Psoas muscle (tissue), 8 donors: ENCODE results near the gene LCP2. TPM values are rescaled to one million over a fixed set of nuclear protein-coding genes. Genes with fewer than 3 reads are reported as not detected.

Experiments used
- ATAC-seq, 4 donors: fragments of 200-7000 bp; cut with Tn5 transposase; one replicate each; pipeline ENCODE4 v1.9.1; 2020; ENCODE audit warnings: moderate library complexity in 3 of 4, mild to moderate bottlenecking in 2 of 4
- DNase-seq, 2 donors: peaks; one replicate each; pipeline ENCODE4 v3.0.0-alpha.2; 2020
- H3K27ac ChIP-seq: fragments of 200-600 bp; one replicate; pipeline ENCODE4 v1.8.0; 2022
- H3K27me3 ChIP-seq, 3 donors: fragments of 200-600 bp in 1 of 3; one replicate each; pipeline versions ENCODE4 v1.6.1 to v1.8.0; 2013 to 2022; ENCODE audit warnings: low read length in 2 of 3, mild to moderate bottlenecking in 2 of 3, moderate library complexity in 1 of 3; ENCODE audit not compliant: insufficient read depth in 3 of 3
- H3K36me3 ChIP-seq, 2 donors: fragments of 200-600 bp in 1 of 2; one replicate each; pipeline versions ENCODE4 v1.6.1 to v1.8.0; 2013 to 2022; ENCODE audit warnings: low read depth in 1 of 2, mild to moderate bottlenecking in 1 of 2, moderate library complexity in 1 of 2; ENCODE audit not compliant: insufficient read depth in 1 of 2
- H3K4me1 ChIP-seq: fragments of 200-600 bp; one replicate; pipeline ENCODE4 v1.8.0; 2022
- H3K4me3 ChIP-seq: fragments of 200-600 bp; one replicate; pipeline ENCODE4 v1.8.0; 2022; ENCODE audit warnings: mild to moderate bottlenecking
- H3K9me3 ChIP-seq: fragments of 200-600 bp; one replicate; pipeline ENCODE4 v1.8.0; 2022
- CTCF ChIP-seq: fragments of 200-600 bp; IDR thresholded peaks from one replicate; pipeline ENCODE4 v1.8.0; 2022; ENCODE audit warnings: antibody characterized with exemption
- WGBS, 3 donors: extraction: QIAGEN DNeasy Blood & Tissue Kit; methylation state at CpG; one replicate each; pipeline versions ENCODE4 v1.1.6 to v1.1.7; 2013; 5-methylcytosine and 5-hydroxymethylcytosine counted together
- intact Hi-C, 2 donors: fragments of 100-400 bp; cut with DNase I; formaldehyde crosslinking; loops; one replicate each; pipeline versions ENCODE4 v1.11.0 to v1.14.2; 2022
- polyA plus RNA-seq, 3 donors: library from polyadenylated mRNA; stranded (reverse); fragments of 200-250 nt; gene quantifications; one replicate each; pipeline ENCODE4 v1.2.3, GENCODE V29; 2013
- total RNA-seq, 4 donors: library from RNA; stranded (reverse); fragmentation: NEBNext Ultra II Directional in 2 of 4; extraction: Animal tissue kit (Norgen Biotek cat#: 25700) in 2 of 4; gene quantifications; one replicate each; pipeline versions ENCODE4 v1.2.1 to v1.2.4, GENCODE V29; 2021 to 2023
- donor health status: healthy with polysubstance abuse.
- donor health status: DM: no; HTN: no; CAD: no; lungs with moderate emphysema.
- donor health status: Bipolar disorder and iron deficiency.
- donor health status: healthy.
- donor health status: DM: yes; HTN: yes; CAD: no.
- donor health status: DM: no; HTN: no; CAD: no.
- donor health status: DM: no; HTN: no; CAD: no.
- donor health status: DM: yes; HTN: yes; CAD: no.

LCP2 gene
- total and polyA plus RNA-seq, 7 donors, result 0.76 to 6.0 (median 4.2) TPM

GRCh38 chr5:170275376-170275994, 22.1 kb downstream of the LCP2 start:
- Histone ChIP-seq H3K36me3 (no peaks in the 10 kb centered on the region), H3K27ac (no peak overlapping the region), H3K4me3 (no peak overlapping the region), H3K9me3 (no peaks in the 10 kb centered on the region), H3K4me1 (no peaks in the 10 kb centered on the region), H3K27me3 (no peaks in the 10 kb centered on the region)
- ATAC-seq (no peak), DNase-seq (no peak)
- TF ChIP-seq CTCF, result no peak
- intact Hi-C loops, result loop anchor here in 1 of 2 donors (5.0 kb wide), 1 partner anchor 857 kb away; no protein-coding TSS in a partner anchor
- 76 to 79% (median 77%) methylated on average over 8 of the region's 8 CpGs for WGBS, 3 donors

- no peaks in the 10 kb centered on the region for H3K4me1 ChIP-seq
- DNase-seq (no peak), ATAC-seq (no peak)
- no peak for TF ChIP-seq CTCF
- H3K27me3 ChIP-seq, result no peaks in the 10 kb centered on the region
- H3K9me3 ChIP-seq, result no peaks in the 10 kb centered on the region
- intact Hi-C loops, result no loop called here
- 63 to 77% (median 65%) methylated on average over 8 of the region's 8 CpGs for whole genome bisulfite sequencing, 3 donors
- H3K27ac ChIP-seq, result no peak overlapping the region
- H3K4me3 ChIP-seq, result no peak overlapping the region
- H3K36me3 ChIP-seq, result no peaks in the 10 kb centered on the region
These were observed 23.4 kb downstream of the LCP2 start for GRCh38 chr5:170273968-170274710.

- Histone ChIP-seq H3K36me3 (no peaks in the 10 kb centered on the region), H3K4me1 (no peaks in the 10 kb centered on the region), H3K9me3 (no peaks in the 10 kb centered on the region), H3K4me3 (no peak overlapping the region), H3K27ac (no peak overlapping the region), H3K27me3 (peaks cover 0 to 4% (median 0%) of the 10 kb centered on the region in 3 donors)
- whole genome bisulfite sequencing, 3 donors, result 88 to 91% (median 89%) methylated on average over 15 of the region's 15 CpGs
- TF ChIP-seq CTCF, result no peak
- DNase-seq (no peak), ATAC-seq (no peak)
- intact Hi-C loops, result no loop called here
These were observed 27.1 kb downstream of the LCP2 start for GRCh38 chr5:170270293-170271069.

GRCh38 chr5:170269579-170269978, 28.0 kb downstream of the LCP2 start:
- DNase-seq, result no peak
- no peaks in the 10 kb centered on the region for H3K9me3 ChIP-seq
- no peaks in the 10 kb centered on the region for H3K36me3 ChIP-seq
- intact Hi-C loops, result loop anchor here (5.0 kb wide), 4 partner anchors 68 to 363 kb away; no protein-coding TSS in a partner anchor
- no peak overlapping the region for H3K4me3 ChIP-seq
- H3K4me1 ChIP-seq, result no peaks in the 10 kb centered on the region
- ATAC-seq, result no peak
- H3K27me3 ChIP-seq, result peaks cover 0 to 4% (median 0%) of the 10 kb centered on the region in 3 donors
- WGBS, 3 donors, result 91 to 92% (median 91%) methylated on average over 7 of the region's 7 CpGs
- H3K27ac ChIP-seq, result no peak overlapping the region
- TF ChIP-seq CTCF, result no peak
